HepG2 (cell line): Measurements from ENCODE around the gene SYNE1. TPM values are rescaled to one million over a fixed set of nuclear protein-coding genes. Genes with fewer than 3 reads are reported as not detected.
A peak's percentile ranks its signal among the peaks of the same experiment; 100 is the strongest.

ENCODE experiments used
- ATAC-seq: fragments of 200-7000 bp; cut with Tn5 transposase; 3 replicates; pipeline ENCODE4 v1.9.1; 2020; ENCODE audit warnings: mild to moderate bottlenecking, moderate library complexity
- BruUV-seq: library from RNA; stranded (reverse); fragments of 400-500 nt; replicated peaks from 2 replicates; lab custom pipeline; 2021; lab: Mats Ljungman, UMichigan
- CTCF ChIA-PET: fragments of 300-600 bp; formaldehyde crosslinking; extraction: SDS; loops from one replicate; lab custom pipeline; 2021; ENCODE audit warnings: low total read pairs, inconsistent platforms, low intra/inter-chr PET ratio; lab: Yijun Ruan, JAX
- POLR2A ChIA-PET: fragments of 350-600 bp; sonication (Branson Sonifier 250); formaldehyde crosslinking; loops from one replicate; lab custom pipeline; 2020; ENCODE audit warnings: antibody characterized with exemption, inconsistent platforms; lab: Yijun Ruan, JAX
- DNase-seq: peaks from one replicate; pipeline ENCODE4 v3.0.0-alpha.2; 2015; ENCODE audit warnings: low spot score
- FAIRE-seq: peaks from 3 replicates; lab custom pipeline; 2011; peaks lifted over from hg19 to GRCh38; lab: Jason Lieb, UNC
- H2AFZ ChIP-seq: one replicate; pipeline ENCODE4 v1.6.1; 2011; ENCODE audit warnings: low read length, inconsistent platforms
- H3K27ac ChIP-seq: fragments of 300-600 bp; 3 replicates; pipeline ENCODE4 v1.8.0; 2011; ENCODE audit warnings: mixed run types, mild to moderate bottlenecking, mixed read lengths, low read length, inconsistent platforms; ENCODE audit not compliant: insufficient read depth; ENCODE audit errors: extremely low read length
- H3K27me3 ChIP-seq, 2 experiments: fragments of 200-600 bp in 1 of 2; 2 replicates in 1 of 2; 3 replicates in 1 of 2; pipeline versions ENCODE4 v1.6.0 to v1.8.0; 2011; ENCODE audit warnings: low read length in 2 of 2, mild to moderate bottlenecking in 2 of 2, moderate library complexity in 2 of 2, inconsistent platforms in 1 of 2; ENCODE audit not compliant: insufficient read depth in 2 of 2, control insufficient read depth in 1 of 2
- H3K36me3 ChIP-seq, 2 experiments: fragments of 200-600 bp in 1 of 2; replicated peaks in 1 of 2; 2 replicates in 1 of 2; 3 replicates in 1 of 2; pipeline versions ENCODE4 v1.5.1 to v1.8.0; 2011; ENCODE audit warnings: low read length in 2 of 2, inconsistent platforms in 1 of 2; ENCODE audit not compliant: insufficient read depth in 2 of 2, control insufficient read depth in 1 of 2
- H3K4me1 ChIP-seq: 2 replicates; pipeline ENCODE4 v1.5.1; 2012; ENCODE audit warnings: low read length, inconsistent platforms; ENCODE audit not compliant: insufficient read depth
- H3K4me2 ChIP-seq: 2 replicates; pipeline ENCODE4 v1.6.0; 2011; ENCODE audit warnings: low read depth, low read length, inconsistent platforms
- H3K4me3 ChIP-seq, 3 experiments: fragments of 200-600 bp in 1 of 3; sonication (generic), shearing (Covaris generic) in 1 of 3; replicated peaks in 1 of 3; 2 replicates each; pipeline ENCODE4 v1.5.1; 2011 to 2016; ENCODE audit warnings: low read length in 3 of 3, inconsistent platforms in 2 of 3, low read depth in 2 of 3, mild to moderate bottlenecking in 2 of 3, control low read depth in 1 of 3, mixed read lengths in 1 of 3; ENCODE audit not compliant: insufficient read depth in 1 of 3
- H3K79me2 ChIP-seq: one replicate; pipeline ENCODE4 v1.6.1; 2011; ENCODE audit warnings: low read length, inconsistent platforms; ENCODE audit not compliant: insufficient read depth
- H3K9ac ChIP-seq: 2 replicates; pipeline ENCODE4 v1.6.0; 2011; ENCODE audit warnings: mild to moderate bottlenecking, low read depth, low read length, inconsistent platforms; ENCODE audit not compliant: insufficient read depth
- H3K9me3 ChIP-seq: 2 replicates; pipeline ENCODE4 v1.5.1; 2012; ENCODE audit warnings: mild to moderate bottlenecking, low read length
- H4K20me1 ChIP-seq: 2 replicates; pipeline ENCODE4 v1.6.0; 2011; ENCODE audit warnings: inconsistent platforms, mild to moderate bottlenecking, low read length, moderate library complexity; ENCODE audit not compliant: insufficient read depth
- ADNP ChIP-seq: sonication (generic); formaldehyde crosslinking; IDR thresholded peaks from 2 replicates; pipeline ENCODE4 v1.4.0; 2020; ENCODE audit warnings: missing genetic modification reagents
- ATF4 ChIP-seq, 2 experiments: fragments of 450-650 bp in 1 of 2; sonication (generic) in 1 of 2; formaldehyde crosslinking; IDR thresholded peaks; 2 replicates each; pipeline versions ENCODE4 v1.5.0 to v1.8.0; 2020 to 2022; ENCODE audit warnings: mild to moderate bottlenecking in 1 of 2, missing genetic modification reagents in 1 of 2
- FOXK1 ChIP-seq: sonication (generic); formaldehyde crosslinking; IDR thresholded peaks from 2 replicates; pipeline ENCODE4 v1.4.0; 2020; ENCODE audit warnings: low read depth, missing genetic modification reagents, borderline replicate concordance
- FOXO4 ChIP-seq: sonication (generic); formaldehyde crosslinking; conservative IDR thresholded peaks from 2 replicates; pipeline ENCODE4 v1.8.1; 2023; ENCODE audit warnings: missing genetic modification reagents
- HDAC6 ChIP-seq: fragments of 200-600 bp; sonication (generic); IDR thresholded peaks from 2 replicates; pipeline ENCODE4 v1.7.0; 2017; ENCODE audit warnings: mild to moderate bottlenecking, antibody characterized with exemption, low read length, low read depth
- MED1 ChIP-seq: sonication (generic); formaldehyde crosslinking; IDR thresholded peaks from 2 replicates; pipeline ENCODE4 v1.4.0; 2020; ENCODE audit warnings: missing genetic modification reagents
- NFYC ChIP-seq: IDR thresholded peaks from 2 replicates; pipeline ENCODE4 v1.6.1; 2016; ENCODE audit warnings: missing genetic modification reagents, missing compliant biosample characterization
- NPAS2 ChIP-seq: sonication (generic); formaldehyde crosslinking; IDR thresholded peaks from 2 replicates; pipeline ENCODE4 v1.8.0; 2022; ENCODE audit warnings: mild to moderate bottlenecking, missing genetic modification reagents, borderline replicate concordance
- SIX4 ChIP-seq: sonication (generic); formaldehyde crosslinking; IDR thresholded peaks from 2 replicates; pipeline ENCODE4 v1.4.0; 2020; ENCODE audit warnings: missing genetic modification reagents
- TGIF2 ChIP-seq: IDR thresholded peaks from 2 replicates; pipeline ENCODE4 v1.6.1; 2016; ENCODE audit warnings: control low read depth, missing compliant biosample characterization
- ZBTB44 ChIP-seq: sonication (generic); formaldehyde crosslinking; IDR thresholded peaks from 2 replicates; pipeline ENCODE4 v1.4.0; 2020; ENCODE audit warnings: missing genetic modification reagents
- ZBTB7B ChIP-seq: sonication (generic); formaldehyde crosslinking; IDR thresholded peaks from 2 replicates; pipeline ENCODE4 v1.4.0; 2020; ENCODE audit warnings: missing genetic modification reagents
- ZMYM3 ChIP-seq: sonication (generic); formaldehyde crosslinking; IDR thresholded peaks from 2 replicates; pipeline ENCODE4 v1.5.1; 2020; ENCODE audit warnings: mild to moderate bottlenecking, missing genetic modification reagents
- ZNF292 ChIP-seq: sonication (generic); formaldehyde crosslinking; IDR thresholded peaks from 2 replicates; pipeline ENCODE4 v1.8.1; 2022; ENCODE audit warnings: mild to moderate bottlenecking, low read depth, missing genetic modification reagents, borderline replicate concordance
- ZNF296 ChIP-seq: sonication (generic); formaldehyde crosslinking; conservative IDR thresholded peaks from 2 replicates; pipeline ENCODE4 v1.5.0; 2020; ENCODE audit warnings: mild to moderate bottlenecking, missing genetic modification reagents
- ZNF724P ChIP-seq: sonication (generic); formaldehyde crosslinking; IDR thresholded peaks from 2 replicates; pipeline ENCODE4 v1.8.0; 2022; ENCODE audit warnings: missing genetic modification reagents, borderline replicate concordance
- ZNF766 ChIP-seq: sonication (generic); formaldehyde crosslinking; IDR thresholded peaks from 2 replicates; pipeline ENCODE4 v1.5.0; 2020; ENCODE audit warnings: missing genetic modification reagents, borderline replicate concordance
- ZSCAN12 ChIP-seq: sonication (generic); formaldehyde crosslinking; IDR thresholded peaks from 2 replicates; pipeline ENCODE4 v1.9.0; 2021; ENCODE audit warnings: mild to moderate bottlenecking, missing genetic modification reagents
- WGBS: methylation state at CpG from one replicate; pipeline ENCODE4 v1.1.6; 2017; ENCODE audit warnings: low lambda C conversion rate; 5-methylcytosine and 5-hydroxymethylcytosine counted together
- in situ Hi-C: cut with HindIII; loops from 2 replicates; pipeline ENCODE4 v1.10.0; 2017; ENCODE audit warnings: low pct_unique_long_range_greater_than_20kb; ENCODE audit not compliant: extremely low pct_ligation_motif_present
- intact Hi-C: fragments of 100-400 bp; cut with micrococcal nuclease; formaldehyde crosslinking; loops from one replicate; pipeline ENCODE4 v1.10.0; 2022; ENCODE audit not compliant: unreplicated experiment
- polyA plus RNA-seq, 8 experiments: library from polyadenylated mRNA; depleted of rRNA in 3 of 8; stranded (reverse) in 7 of 8; unstranded in 1 of 8; fragments of >200 nt; fragmentation: Illumina TruSeq in 4 of 8; extraction: Trizol in 4 of 8; gene quantifications; 2 replicates each; pipeline versions ENCODE4 v1.2.1 to v1.2.3, GENCODE V29; 2011 to 2016; ENCODE audit warnings: low read depth in 4 of 8, missing spikeins in 1 of 8, mixed read lengths in 1 of 8; ENCODE audit not compliant: insufficient read depth in 1 of 8
- total RNA-seq, 5 experiments: library from RNA; depleted of rRNA; stranded (reverse); fragments of >200 nt; fragmentation: Illumina TruSeq; extraction: Trizol; gene quantifications; 2 replicates each; pipeline ENCODE4 v1.2.3, GENCODE V29; 2016; ENCODE audit warnings: low read depth in 1 of 5
- TF ChIP-seq, protein P1 (sequence below): sonication (generic); formaldehyde crosslinking; IDR thresholded peaks from 2 replicates; pipeline ENCODE4 v1.5.0; 2020; ENCODE audit warnings: mild to moderate bottlenecking, missing genetic modification reagents

The SYNE1 gene
- total and polyA plus RNA-seq, 2 of the 13 experiments (the other 11 are each of a cell fraction or from before 2014, with no cell fraction given), result 5.5 to 15.9 TPM

- H3K4me2 ChIP-seq, result peak overlapping the region; percentile 75; the same call in 1 of the 2 replicates
- H3K4me3 ChIP-seq, result no peak overlapping the region; a peak in 1 of 6 replicates
- ChIA-PET POLR2A (interaction anchor here (1.3 to 1.6 kb wide), 3 partner anchors 26 to 38 kb away, joined by 4 to 5 read pairs (median 4); no protein-coding TSS in a partner anchor), CTCF (no interaction called here)
- FAIRE-seq (no peak), DNase-seq (no peak), ATAC-seq (no peak; the same call in 2 of the 3 replicates)
- no peaks in the 10 kb centered on the region for H3K9me3 ChIP-seq
- no TSS peak for BruUV-seq
- peak overlapping the region; percentile 1 for H2AFZ ChIP-seq
- WGBS, result 75% methylated on average over 4 of the region's 4 CpGs
- H3K36me3 ChIP-seq, result no peaks in the 10 kb centered on the region
- H3K79me2 ChIP-seq, result no peaks in the 10 kb centered on the region
- intact Hi-C loops (no loop called here), in situ Hi-C loops (no loop called here)
- no peaks in the 10 kb centered on the region for H4K20me1 ChIP-seq
- H3K4me1 ChIP-seq, result peaks cover 24% of the 10 kb centered on the region
- H3K27me3 ChIP-seq, result no peaks in the 10 kb centered on the region
- peak overlapping the region; percentile 86 for H3K27ac ChIP-seq
- H3K9ac ChIP-seq, result peak overlapping the region; percentile 63; the same call in 1 of the 2 replicates
- no peak for TF ChIP-seq NPAS2 (CRISPR knock-in tag)
- TF ChIP-seq ADNP, result no peak
- TF ChIP-seq SIX4, result 0 out of 2 replicates have a peak, but pooled peaks have one; percentile 0
- TF ChIP-seq NFYC (CRISPR knock-in tag), result no peak
- TF ChIP-seq ZNF292 (CRISPR knock-in tag), result no peak
- no peak for TF ChIP-seq FOXO4 (CRISPR knock-in tag)
- no peak for TF ChIP-seq ZBTB7B (CRISPR knock-in tag)
- TF ChIP-seq ZMYM3 (CRISPR knock-in tag), result peak; percentile 91
- no peak for TF ChIP-seq TGIF2 (CRISPR knock-in tag)
- TF ChIP-seq, protein P1, sequence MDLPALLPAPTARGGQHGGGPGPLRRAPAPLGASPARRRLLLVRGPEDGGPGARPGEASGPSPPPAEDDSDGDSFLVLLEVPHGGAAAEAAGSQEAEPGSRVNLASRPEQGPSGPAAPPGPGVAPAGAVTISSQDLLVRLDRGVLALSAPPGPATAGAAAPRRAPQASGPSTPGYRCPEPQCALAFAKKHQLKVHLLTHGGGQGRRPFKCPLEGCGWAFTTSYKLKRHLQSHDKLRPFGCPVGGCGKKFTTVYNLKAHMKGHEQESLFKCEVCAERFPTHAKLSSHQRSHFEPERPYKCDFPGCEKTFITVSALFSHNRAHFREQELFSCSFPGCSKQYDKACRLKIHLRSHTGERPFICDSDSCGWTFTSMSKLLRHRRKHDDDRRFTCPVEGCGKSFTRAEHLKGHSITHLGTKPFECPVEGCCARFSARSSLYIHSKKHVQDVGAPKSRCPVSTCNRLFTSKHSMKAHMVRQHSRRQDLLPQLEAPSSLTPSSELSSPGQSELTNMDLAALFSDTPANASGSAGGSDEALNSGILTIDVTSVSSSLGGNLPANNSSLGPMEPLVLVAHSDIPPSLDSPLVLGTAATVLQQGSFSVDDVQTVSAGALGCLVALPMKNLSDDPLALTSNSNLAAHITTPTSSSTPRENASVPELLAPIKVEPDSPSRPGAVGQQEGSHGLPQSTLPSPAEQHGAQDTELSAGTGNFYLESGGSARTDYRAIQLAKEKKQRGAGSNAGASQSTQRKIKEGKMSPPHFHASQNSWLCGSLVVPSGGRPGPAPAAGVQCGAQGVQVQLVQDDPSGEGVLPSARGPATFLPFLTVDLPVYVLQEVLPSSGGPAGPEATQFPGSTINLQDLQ (CRISPR knock-in tag), result no peak
- no peak for TF ChIP-seq ZBTB44
- TF ChIP-seq HDAC6, result no peak
- 0 out of 2 replicates have a peak, but pooled peaks have one; percentile 9 for TF ChIP-seq ZNF766
- 0 out of 2 replicates have a peak, but pooled peaks have one; percentile 22 for TF ChIP-seq MED1 (CRISPR knock-in tag)
- TF ChIP-seq ZNF724P (CRISPR knock-in tag), result no peak
- TF ChIP-seq ZSCAN12, result 0 out of 2 replicates have a peak, but pooled peaks have one; percentile 60
- TF ChIP-seq ATF4 (CRISPR knock-in tag; IDR thresholded peaks at IDR 0.05), result no peak
- 0 out of 2 replicates have a peak, but pooled peaks have one; percentile 24 for TF ChIP-seq ZNF296
- no peak for TF ChIP-seq FOXK1
Observed at GRCh38 chr6:152170313-152170701, 466.9 kb downstream of the SYNE1 start.
